ENCODE measurements around the gene IFT43.

- TF ChIP-seq CTCF (IDR thresholded peaks at IDR 0.05 in 2 of 3, conservative IDR thresholded peaks at IDR 0.05 in 1 of 3; ENCODE audit: borderline replicate concordance in 1 of 3, insufficient read depth in 1 of 3, low read depth in 2 of 3, low read length in 2 of 3) = no peak
- no peak for TF ChIP-seq ATF3 (IDR thresholded peaks at IDR 0.05)
- no peak for TF ChIP-seq POLR2AphosphoS5 (IDR thresholded peaks at IDR 0.05; ENCODE audit: low read depth, low read length)
- TF ChIP-seq CEBPB (IDR thresholded peaks at IDR 0.05; ENCODE audit: low read depth) = no peak
- no peak for TF ChIP-seq EZH2 (IDR thresholded peaks at IDR 0.05)
- TF ChIP-seq JUND (IDR thresholded peaks at IDR 0.05) = no peak
- no peak for TF ChIP-seq POLR2A (IDR thresholded peaks at IDR 0.05; ENCODE audit: borderline replicate concordance, extremely low read depth, insufficient read depth, insufficient read length)
- no peak for TF ChIP-seq ZNF274 (IDR thresholded peaks at IDR 0.05; ENCODE audit: low read depth, low read length)
- no peak for TF ChIP-seq EZH2phosphoT487 (IDR thresholded peaks at IDR 0.05; ENCODE audit: borderline replicate concordance)
Measured at GRCh38 chr14:76077340-76077739, 91.8 kb downstream of the IFT43 start.

Measured in HCT116 (cell line).